HAP-1 (cell line): ENCODE measurements around the gene MBD3L2B.
"Not testable (repeated sequence)": the region's sequence is repeated elsewhere in the genome, so short reads cannot be mapped to it uniquely, and the experiment has no call there.

Source experiments
- DNase-seq, 2 experiments: peaks; one replicate each; pipeline ENCODE4 v3.0.0-alpha.2; 2016 to 2020; ENCODE audit warnings: low spot score in 2 of 2
- H3K27me3 ChIP-seq: fragments of 250-450 bp; sonication (Bioruptor Pico); 2 replicates; pipeline ENCODE4 v1.5.1; 2020; ENCODE audit warnings: low read depth, mild to moderate bottlenecking, moderate library complexity
- H3K36me3 ChIP-seq: fragments of 250-450 bp; sonication (Bioruptor Pico); replicated peaks from 2 replicates; pipeline ENCODE4 v1.5.1; 2020; ENCODE audit warnings: mild to moderate bottlenecking
- H3K4me1 ChIP-seq: fragments of 250-450 bp; sonication (Bioruptor Pico); 2 replicates; pipeline ENCODE4 v1.5.1; 2020; ENCODE audit warnings: mild to moderate bottlenecking
- H3K4me3 ChIP-seq: fragments of 250-450 bp; sonication (Bioruptor Pico); 2 replicates; pipeline ENCODE4 v1.5.1; 2020; ENCODE audit warnings: mild to moderate bottlenecking, moderate library complexity
- H3K9me3 ChIP-seq: fragments of 250-450 bp; sonication (Bioruptor Pico); 2 replicates; pipeline ENCODE4 v1.5.1; 2020; ENCODE audit warnings: mild to moderate bottlenecking, moderate library complexity
- in situ Hi-C: fragments of 300-500 bp; cut with MboI; formaldehyde crosslinking; loops from 3 replicates; pipeline ENCODE4 v1.14.3; 2020; ENCODE audit warnings: low sequenced_read_pairs, inconsistent platforms, mixed read lengths

The MBD3L2B gene

GRCh38 chr19:7021331-7021730 is at the start of gene MBD3L2B:
TSS of gene MBD3L2B (minus strand) at chr19:7021431. CDS start at chr19:7021397, 34 bp downstream.
- H3K27me3 ChIP-seq, in situ Hi-C loops, DNase-seq, H3K9me3 ChIP-seq, H3K36me3 ChIP-seq, H3K4me3 ChIP-seq, H3K4me1 ChIP-seq: not testable (repeated sequence)

GRCh38 chr19:7069904-7070226 is 48.6 kb upstream of the MBD3L2B start:
- no peaks in the 10 kb centered on the region for H3K9me3 ChIP-seq
- peaks cover 12% of the 10 kb centered on the region for H3K36me3 ChIP-seq
- H3K4me3 ChIP-seq = peak overlapping the region; percentile 98
- peaks cover 3% of the 10 kb centered on the region; the same call in 1 of the 2 replicates for H3K4me1 ChIP-seq
- in situ Hi-C loops = no loop called here
- H3K27me3 ChIP-seq = no peaks in the 10 kb centered on the region
- no peak for DNase-seq

DNA sequence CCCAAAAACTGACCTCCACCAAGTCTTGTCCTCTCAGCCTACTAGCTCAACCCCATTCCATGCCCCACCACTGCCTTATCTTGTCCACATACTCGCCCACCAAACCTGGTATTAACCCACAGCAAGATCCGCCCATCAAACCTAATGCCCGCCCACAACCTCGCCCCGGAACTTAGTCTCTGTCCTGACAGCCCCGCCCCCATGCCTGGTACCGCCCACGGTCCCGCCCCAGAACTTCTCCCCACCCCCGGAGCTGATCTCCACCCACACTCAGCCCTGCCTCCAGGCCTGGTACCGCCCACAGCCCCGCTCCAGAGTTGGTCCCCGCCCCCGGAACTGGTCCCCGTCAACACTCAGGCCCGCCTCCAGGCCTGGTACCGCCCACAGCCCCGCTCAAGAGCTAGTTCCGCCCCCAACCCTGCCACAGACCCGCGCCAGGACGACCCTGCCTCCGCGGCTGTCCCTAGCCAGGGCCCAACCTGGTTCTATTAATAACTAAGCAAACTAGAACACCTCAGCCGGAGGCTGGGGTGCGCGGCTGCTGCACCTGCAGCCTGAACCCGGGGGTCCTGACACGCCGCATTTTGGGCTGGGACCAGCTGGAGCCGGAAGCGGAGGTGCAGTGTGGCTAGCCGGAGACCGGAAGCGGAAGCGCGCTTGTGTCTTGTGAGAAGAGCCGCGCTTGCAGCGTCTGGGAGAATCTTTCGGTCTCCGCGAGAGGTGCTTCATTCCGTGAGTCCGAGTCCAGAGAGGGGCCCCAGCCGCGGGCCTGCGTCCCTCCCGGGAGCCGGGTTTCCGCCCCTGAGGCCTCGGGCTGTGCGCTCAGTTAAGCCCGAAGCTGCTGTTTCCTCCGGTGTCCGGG is 48.0 kb upstream of the MBD3L2B start, which contains the start of gene ZNF557:
Gene ZNF557 (plus strand): TSS at position 662 of the 862 bp plus-strand sequence. CDS start 5,372 bp downstream, outside the sequence.
- H3K27me3 ChIP-seq = no peaks in the 10 kb centered on the region
- no peaks in the 10 kb centered on the region for H3K9me3 ChIP-seq
- H3K4me1 ChIP-seq = peaks cover 3% of the 10 kb centered on the region; the same call in 1 of the 2 replicates
- H3K36me3 ChIP-seq = peaks cover 12% of the 10 kb centered on the region
- in situ Hi-C loops = no loop called here
- H3K4me3 ChIP-seq = peak within 1 kb of the TSS; percentile 98
- peak; percentile 88 to 99 for DNase-seq

DNA sequence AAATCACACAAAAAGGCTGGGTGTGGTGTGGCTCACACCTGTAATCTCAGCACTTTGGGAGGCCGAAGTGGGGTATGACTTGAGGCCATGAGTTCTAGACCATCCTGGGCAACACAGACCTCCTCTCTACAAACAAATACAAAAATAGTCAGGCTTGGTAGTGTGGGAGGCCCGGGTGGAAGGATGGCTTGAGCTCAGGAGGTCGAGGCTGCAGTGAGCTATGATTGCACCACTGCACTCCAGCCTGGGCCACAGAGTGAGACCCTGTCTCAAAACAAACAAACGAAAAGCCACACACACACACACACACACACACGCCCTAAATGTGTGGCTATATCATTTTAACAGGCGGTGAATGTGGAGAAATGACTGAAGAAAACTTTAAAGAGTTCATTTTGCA is 47.4 kb upstream of the MBD3L2B start:
- Histone ChIP-seq H3K36me3 (peaks cover 12% of the 10 kb centered on the region), H3K9me3 (no peaks in the 10 kb centered on the region), H3K4me1 (peaks cover 3% of the 10 kb centered on the region; the same call in 1 of the 2 replicates), H3K27me3 (no peaks in the 10 kb centered on the region), H3K4me3 (peak overlapping the region; percentile 98)
- no peak for DNase-seq
- in situ Hi-C loops = no loop called here

DNA sequence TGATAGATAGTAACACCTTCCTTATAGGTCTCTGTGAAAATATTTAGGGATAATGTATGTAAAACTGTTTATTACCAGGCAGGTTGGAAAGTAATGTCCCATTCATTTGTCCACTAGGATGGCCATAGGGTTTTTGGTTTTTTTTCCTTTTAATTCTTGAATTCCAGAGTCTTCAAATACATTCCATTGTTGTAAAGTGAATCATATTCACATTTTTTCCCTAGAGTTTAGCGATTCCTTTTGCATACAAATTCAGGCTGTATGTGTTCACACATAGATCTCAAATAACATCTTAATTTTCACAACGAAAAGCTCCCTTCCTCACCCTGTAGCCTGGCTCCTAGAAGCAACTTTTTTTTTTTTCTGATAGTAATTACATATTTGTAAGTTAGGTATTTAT is 46.5 kb upstream of the MBD3L2B start:
- no peaks in the 10 kb centered on the region for H3K9me3 ChIP-seq
- H3K4me3 ChIP-seq = no peak overlapping the region
- peaks cover 3% of the 10 kb centered on the region; the same call in 1 of the 2 replicates for H3K4me1 ChIP-seq
- DNase-seq = no peak
- H3K27me3 ChIP-seq = no peaks in the 10 kb centered on the region
- H3K36me3 ChIP-seq = peaks cover 6% of the 10 kb centered on the region
- in situ Hi-C loops = no loop called here

DNA sequence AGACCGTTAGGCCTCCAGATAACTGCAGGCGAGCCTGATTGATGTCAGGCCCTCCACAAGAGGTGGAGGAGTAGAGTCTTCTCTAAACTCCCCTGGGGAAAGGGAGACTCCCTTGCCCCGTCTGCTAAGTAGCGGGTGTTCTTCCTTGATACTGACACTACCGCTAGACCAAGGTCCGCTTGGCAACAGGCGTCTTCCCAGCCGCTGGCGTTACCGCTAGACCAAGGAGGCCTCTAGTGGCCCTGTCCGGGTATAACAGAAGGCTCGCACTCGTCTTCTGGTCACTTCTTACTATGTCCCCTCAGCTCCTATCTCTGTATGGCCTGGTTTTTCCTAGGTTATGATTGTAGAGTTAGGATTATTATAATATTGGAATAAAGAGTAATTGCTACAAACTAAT is 45.9 kb upstream of the MBD3L2B start:
- DNase-seq = peak in 1 of 2 experiments; percentile 33
- H3K36me3 ChIP-seq, H3K4me1 ChIP-seq, H3K4me3 ChIP-seq, H3K9me3 ChIP-seq, H3K27me3 ChIP-seq, in situ Hi-C loops: not testable (repeated sequence)

- no peak for DNase-seq
- Histone ChIP-seq H3K36me3 (no peaks in the 10 kb centered on the region), H3K27me3 (no peaks in the 10 kb centered on the region), H3K4me1 (peaks cover 2% of the 10 kb centered on the region; the same call in 1 of the 2 replicates), H3K9me3 (no peaks in the 10 kb centered on the region), H3K4me3 (no peak overlapping the region)
- in situ Hi-C loops = no loop called here
Measured at GRCh38 chr19:7063764-7064418, 42.7 kb upstream of the MBD3L2B start.

DNA sequence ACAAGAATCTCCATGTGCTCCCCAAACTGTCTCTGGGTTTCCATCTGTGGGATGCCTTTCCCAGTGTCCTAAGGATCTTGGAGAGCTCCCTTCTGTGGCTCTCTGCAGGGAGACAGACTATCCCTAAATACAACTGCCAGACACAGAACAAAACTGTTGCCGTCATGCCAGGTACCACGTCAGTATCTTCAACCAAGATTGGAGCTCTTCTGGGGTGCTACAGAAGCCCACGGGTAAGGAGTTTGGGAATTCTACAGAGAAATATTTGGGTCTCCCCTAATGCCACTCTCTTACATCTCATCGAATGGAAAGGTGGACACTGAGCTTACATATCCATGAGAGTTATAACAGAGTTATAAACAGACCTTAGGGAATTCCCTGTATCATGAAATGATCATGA is 42.1 kb upstream of the MBD3L2B start:
- Histone ChIP-seq H3K4me3 (no peak overlapping the region), H3K36me3 (no peaks in the 10 kb centered on the region), H3K4me1 (no peaks in the 10 kb centered on the region), H3K9me3 (no peaks in the 10 kb centered on the region), H3K27me3 (no peaks in the 10 kb centered on the region)
- in situ Hi-C loops = no loop called here
- no peak for DNase-seq

- not testable (repeated sequence) for H3K4me3 ChIP-seq, H3K9me3 ChIP-seq
Measured at GRCh38 chr19:7059977-7060376, 38.7 kb upstream of the MBD3L2B start.

GRCh38 chr19:7058576-7058975 is 37.3 kb upstream of the MBD3L2B start, which contains the start of gene MBD3L3:
TSS of gene MBD3L3 (minus strand) at chr19:7058676. CDS start at chr19:7058605, 71 bp downstream.
- H3K4me1 ChIP-seq, H3K36me3 ChIP-seq, in situ Hi-C loops, H3K27me3 ChIP-seq, H3K9me3 ChIP-seq, DNase-seq, H3K4me3 ChIP-seq: not testable (repeated sequence)

More at GRCh38 chr19:7059977-7060376, 38.7 kb upstream of the MBD3L2B start:
- H3K36me3 ChIP-seq, H3K27me3 ChIP-seq, in situ Hi-C loops, DNase-seq, H3K4me1 ChIP-seq: not testable (repeated sequence)

DNA sequence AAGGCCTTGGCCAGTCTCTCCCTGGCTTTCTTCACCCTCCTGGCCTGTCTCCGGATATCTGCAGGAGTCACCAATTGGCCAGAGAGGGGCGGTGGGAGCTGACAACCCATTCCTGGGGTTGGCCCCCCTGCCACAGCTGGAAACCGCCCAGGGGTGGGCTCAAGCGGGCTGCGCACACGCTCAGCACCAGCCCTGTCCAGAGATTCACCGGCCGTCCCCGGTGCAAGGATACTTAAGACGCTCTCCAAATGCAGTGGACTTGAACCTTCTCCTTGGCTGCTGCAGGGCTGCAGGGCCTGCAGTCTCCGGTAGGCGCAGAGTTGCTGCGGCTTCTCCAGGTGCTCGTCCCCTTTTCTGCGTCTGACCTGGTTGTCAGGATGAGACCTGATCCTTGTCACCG is 35.1 kb upstream of the MBD3L2B start:
- H3K36me3 ChIP-seq, in situ Hi-C loops, H3K27me3 ChIP-seq, H3K9me3 ChIP-seq, H3K4me3 ChIP-seq, H3K4me1 ChIP-seq, DNase-seq: not testable (repeated sequence)

DNA sequence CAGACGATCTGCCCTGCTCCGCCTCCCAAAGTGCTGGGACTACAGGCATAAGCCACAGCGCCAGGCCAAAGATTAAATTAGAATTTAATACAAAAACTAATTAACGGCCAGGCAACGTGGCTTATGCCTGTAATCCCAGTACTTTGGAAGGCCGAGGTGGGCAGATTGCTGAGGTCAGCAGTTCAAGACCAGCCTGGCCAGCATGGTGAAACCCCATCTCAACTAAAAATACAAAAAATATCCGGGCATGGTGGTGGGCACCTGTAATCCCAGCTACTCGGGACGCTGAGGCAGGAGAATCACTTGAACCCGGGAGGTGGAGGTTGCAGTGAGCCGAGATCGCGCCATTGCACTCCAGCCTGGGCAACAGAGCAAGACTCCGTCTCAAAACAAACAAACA is 34.4 kb upstream of the MBD3L2B start:
- in situ Hi-C loops, H3K9me3 ChIP-seq, H3K4me1 ChIP-seq, H3K4me3 ChIP-seq, H3K27me3 ChIP-seq, DNase-seq, H3K36me3 ChIP-seq: not testable (repeated sequence)

- H3K9me3 ChIP-seq, DNase-seq, in situ Hi-C loops, H3K4me3 ChIP-seq, H3K27me3 ChIP-seq, H3K4me1 ChIP-seq, H3K36me3 ChIP-seq: not testable (repeated sequence)
Measured at GRCh38 chr19:7054635-7055368, 33.6 kb upstream of the MBD3L2B start.

DNA sequence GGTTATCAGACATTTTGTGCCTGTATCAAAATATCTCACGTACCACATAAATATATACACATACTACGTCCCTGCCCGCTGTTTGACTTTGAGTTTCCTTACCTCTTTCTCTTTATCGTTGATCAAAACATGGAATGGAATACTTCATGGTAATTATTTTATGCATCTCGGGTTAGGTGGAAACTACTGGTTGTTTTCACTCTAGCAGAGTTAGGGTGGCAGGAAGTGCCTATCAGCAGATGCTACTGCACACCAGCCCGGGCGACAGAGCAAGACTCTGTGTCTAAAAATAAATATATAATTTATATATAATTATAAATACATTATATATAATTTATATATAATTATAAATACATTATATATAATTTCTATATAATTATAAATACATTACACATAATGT is 31.7 kb upstream of the MBD3L2B start:
- H3K4me1 ChIP-seq, H3K36me3 ChIP-seq, DNase-seq, in situ Hi-C loops, H3K4me3 ChIP-seq, H3K27me3 ChIP-seq, H3K9me3 ChIP-seq: not testable (repeated sequence)
